AG10803 (cell line): ENCODE measurements around the gene BCL10.

ENCODE experiments used
- DNase-seq: peaks from one replicate; pipeline ENCODE4 v3.0.0; 2010; ENCODE audit warnings: low read depth
- H3K4me3 ChIP-seq: 2 replicates; pipeline ENCODE4 v1.5.1; 2011; ENCODE audit warnings: mild to moderate bottlenecking, low read length, control low read depth
- CTCF ChIP-seq: conservative IDR thresholded peaks from 2 replicates; pipeline ENCODE4 v1.5.1; 2011; ENCODE audit warnings: mild to moderate bottlenecking, low read length, control low read depth, inconsistent platforms

The BCL10 gene

GRCh38 chr1:85279458-85280080, 3.1 kb upstream of the BCL10 start:
- no peak for TF ChIP-seq CTCF
- peak overlapping the region; percentile 44 for H3K4me3 ChIP-seq
- no peak for DNase-seq

- peak; percentile 91 for DNase-seq
- H3K4me3 ChIP-seq: peak overlapping the region; percentile 44
- no peak for TF ChIP-seq CTCF
Observed at GRCh38 chr1:85278853-85279314, 2.5 kb upstream of the BCL10 start.

- DNase-seq: no peak
- no peak overlapping the region for H3K4me3 ChIP-seq
- no peak for TF ChIP-seq CTCF
Observed at GRCh38 chr1:85277802-85278201, 1.4 kb upstream of the BCL10 start.

GRCh38 chr1:85276978-85277639, 677 bp upstream of the BCL10 start:
- DNase-seq: no peak
- TF ChIP-seq CTCF: no peak
- H3K4me3 ChIP-seq: peak overlapping the region; percentile 70

GRCh38 chr1:85275701-85276214, 674 bp downstream of the BCL10 start:
- no peak for TF ChIP-seq CTCF
- peak overlapping the region; percentile 98 for H3K4me3 ChIP-seq
- no peak for DNase-seq

GRCh38 chr1:85274969-85275453, 1.4 kb downstream of the BCL10 start:
- no peak for TF ChIP-seq CTCF
- DNase-seq: peak; percentile 69

GRCh38 chr1:85273397-85273796, 3.0 kb downstream of the BCL10 start:
- no peak overlapping the region for H3K4me3 ChIP-seq
- DNase-seq: no peak
- TF ChIP-seq CTCF: no peak

More at GRCh38 chr1:85274969-85275453, 1.4 kb downstream of the BCL10 start:
- H3K4me3 ChIP-seq: peak overlapping the region; percentile 98
